HepG2 (cell line): ENCODE measurements around the gene TMEM63B. TPM values are rescaled to one million over a fixed set of nuclear protein-coding genes. Genes with fewer than 3 reads are reported as not detected.

Experiments
- ARNT2 ChIP-seq: sonication (generic); formaldehyde crosslinking; IDR thresholded peaks from 2 replicates; pipeline ENCODE4 v1.8.0; 2022; ENCODE audit warnings: mild to moderate bottlenecking, low read depth, missing genetic modification reagents, moderate library complexity
- HMGA1 ChIP-seq: sonication (generic); formaldehyde crosslinking; conservative IDR thresholded peaks from 2 replicates; pipeline ENCODE4 v1.4.0; 2020; ENCODE audit warnings: missing genetic modification reagents
- MED8 ChIP-seq: sonication (generic); formaldehyde crosslinking; IDR thresholded peaks from 2 replicates; pipeline ENCODE4 v1.8.1; 2023; ENCODE audit warnings: mild to moderate bottlenecking, missing genetic modification reagents; ENCODE audit not compliant: insufficient replicate concordance
- NR2F6 ChIP-seq, 2 experiments: IDR thresholded peaks; 2 replicates each; pipeline ENCODE4 v1.6.1; 2016; ENCODE audit warnings: antibody characterized with exemption in 1 of 2, mild to moderate bottlenecking in 1 of 2
- NRL ChIP-seq: sonication (generic); formaldehyde crosslinking; IDR thresholded peaks from 2 replicates; pipeline ENCODE4 v1.5.0; 2020; ENCODE audit warnings: missing genetic modification reagents, mild to moderate bottlenecking, moderate library complexity, borderline replicate concordance
- PATZ1 ChIP-seq: sonication (generic); formaldehyde crosslinking; IDR thresholded peaks from 2 replicates; pipeline ENCODE4 v1.4.0; 2020; ENCODE audit warnings: missing genetic modification reagents
- RAD21 ChIP-seq: fragments of 450-650 bp; formaldehyde crosslinking; IDR thresholded peaks from 2 replicates; pipeline ENCODE4 v1.5.0; 2020; ENCODE audit warnings: mild to moderate bottlenecking
- SMAD1 ChIP-seq: sonication (generic); formaldehyde crosslinking; IDR thresholded peaks from 2 replicates; pipeline ENCODE4 v1.4.0; 2020; ENCODE audit warnings: missing genetic modification reagents, low read depth, mild to moderate bottlenecking, borderline replicate concordance
- ZBTB33 ChIP-seq: sonication (generic); formaldehyde crosslinking; IDR thresholded peaks from 2 replicates; pipeline ENCODE4 v1.4.0; 2020; ENCODE audit warnings: missing genetic modification reagents
- ZMYM2 ChIP-seq: sonication (generic); formaldehyde crosslinking; IDR thresholded peaks from 2 replicates; pipeline ENCODE4 v1.8.0; 2022; ENCODE audit warnings: mild to moderate bottlenecking, missing genetic modification reagents
- ZNF207 ChIP-seq: fragments of 450-650 bp; IDR thresholded peaks from 2 replicates; pipeline ENCODE4 v1.6.1; 2016; ENCODE audit warnings: antibody characterized with exemption, borderline replicate concordance
- ZNF737 ChIP-seq: sonication (generic); formaldehyde crosslinking; IDR thresholded peaks from 2 replicates; pipeline ENCODE4 v1.5.0; 2020; ENCODE audit warnings: missing genetic modification reagents, mild to moderate bottlenecking, borderline replicate concordance
- ZNF788 ChIP-seq: sonication (generic); formaldehyde crosslinking; IDR thresholded peaks from 2 replicates; pipeline ENCODE4 v1.5.0; 2020; ENCODE audit warnings: mild to moderate bottlenecking, missing genetic modification reagents, borderline replicate concordance
- polyA plus RNA-seq, 8 experiments: library from polyadenylated mRNA; depleted of rRNA in 3 of 8; stranded (reverse) in 7 of 8; unstranded in 1 of 8; fragments of >200 nt; fragmentation: Illumina TruSeq in 4 of 8; extraction: Trizol in 4 of 8; gene quantifications; 2 replicates each; pipeline versions ENCODE4 v1.2.1 to v1.2.3, GENCODE V29; 2011 to 2016; ENCODE audit warnings: low read depth in 4 of 8, missing spikeins in 1 of 8, mixed read lengths in 1 of 8; ENCODE audit not compliant: insufficient read depth in 1 of 8
- total RNA-seq, 5 experiments: library from RNA; depleted of rRNA; stranded (reverse); fragments of >200 nt; fragmentation: Illumina TruSeq; extraction: Trizol; gene quantifications; 2 replicates each; pipeline ENCODE4 v1.2.3, GENCODE V29; 2016; ENCODE audit warnings: low read depth in 1 of 5
- TF ChIP-seq, protein P1 (sequence below): sonication (generic); formaldehyde crosslinking; IDR thresholded peaks from 2 replicates; pipeline ENCODE4 v1.9.0; 2021; ENCODE audit warnings: missing genetic modification reagents, borderline replicate concordance
- TF ChIP-seq, protein P2 (sequence below): sonication (generic); formaldehyde crosslinking; IDR thresholded peaks from 2 replicates; pipeline ENCODE4 v1.5.0; 2020; ENCODE audit warnings: mild to moderate bottlenecking, missing genetic modification reagents, moderate library complexity
- TF ChIP-seq, protein P3 (sequence below): sonication (generic); formaldehyde crosslinking; IDR thresholded peaks from 2 replicates; pipeline ENCODE4 v1.8.1; 2023; ENCODE audit warnings: mild to moderate bottlenecking, moderate library complexity, missing genetic modification reagents
- TF ChIP-seq, protein P4 (sequence below): sonication (generic); formaldehyde crosslinking; IDR thresholded peaks from 2 replicates; pipeline ENCODE4 v1.5.1; 2020; ENCODE audit warnings: missing genetic modification reagents, mild to moderate bottlenecking, borderline replicate concordance
- TF ChIP-seq, protein P5 (sequence below): IDR thresholded peaks from 2 replicates; pipeline ENCODE4 v1.6.1; 2016; ENCODE audit warnings: low read depth, borderline replicate concordance

Gene TMEM63B
- total and polyA plus RNA-seq, 2 of the 13 experiments (the other 11 are each of a cell fraction or from before 2014, with no cell fraction given): 27.4 to 75.8 TPM

GRCh38 chr6:44157152-44157521 is 29.8 kb downstream of the TMEM63B start (continued):
- TF ChIP-seq, protein P1, sequence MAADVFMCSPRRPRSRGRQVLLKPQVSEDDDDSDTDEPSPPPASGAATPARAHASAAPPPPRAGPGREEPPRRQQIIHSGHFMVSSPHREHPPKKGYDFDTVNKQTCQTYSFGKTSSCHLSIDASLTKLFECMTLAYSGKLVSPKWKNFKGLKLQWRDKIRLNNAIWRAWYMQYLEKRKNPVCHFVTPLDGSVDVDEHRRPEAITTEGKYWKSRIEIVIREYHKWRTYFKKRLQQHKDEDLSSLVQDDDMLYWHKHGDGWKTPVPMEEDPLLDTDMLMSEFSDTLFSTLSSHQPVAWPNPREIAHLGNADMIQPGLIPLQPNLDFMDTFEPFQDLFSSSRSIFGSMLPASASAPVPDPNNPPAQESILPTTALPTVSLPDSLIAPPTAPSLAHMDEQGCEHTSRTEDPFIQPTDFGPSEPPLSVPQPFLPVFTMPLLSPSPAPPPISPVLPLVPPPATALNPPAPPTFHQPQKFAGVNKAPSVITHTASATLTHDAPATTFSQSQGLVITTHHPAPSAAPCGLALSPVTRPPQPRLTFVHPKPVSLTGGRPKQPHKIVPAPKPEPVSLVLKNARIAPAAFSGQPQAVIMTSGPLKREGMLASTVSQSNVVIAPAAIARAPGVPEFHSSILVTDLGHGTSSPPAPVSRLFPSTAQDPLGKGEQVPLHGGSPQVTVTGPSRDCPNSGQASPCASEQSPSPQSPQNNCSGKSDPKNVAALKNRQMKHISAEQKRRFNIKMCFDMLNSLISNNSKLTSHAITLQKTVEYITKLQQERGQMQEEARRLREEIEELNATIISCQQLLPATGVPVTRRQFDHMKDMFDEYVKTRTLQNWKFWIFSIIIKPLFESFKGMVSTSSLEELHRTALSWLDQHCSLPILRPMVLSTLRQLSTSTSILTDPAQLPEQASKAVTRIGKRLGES (CRISPR knock-in tag): no peak
- no peak for TF ChIP-seq NR2F6 (IDR thresholded peaks at IDR 0.05)
- no peak for TF ChIP-seq NR2F6 (CRISPR knock-in tag; IDR thresholded peaks at IDR 0.05)
- TF ChIP-seq ZMYM2 (CRISPR knock-in tag): peak; percentile 94
- TF ChIP-seq NRL: 0 out of 2 replicates have a peak, but pooled peaks have one; percentile 23
- TF ChIP-seq, protein P2, sequence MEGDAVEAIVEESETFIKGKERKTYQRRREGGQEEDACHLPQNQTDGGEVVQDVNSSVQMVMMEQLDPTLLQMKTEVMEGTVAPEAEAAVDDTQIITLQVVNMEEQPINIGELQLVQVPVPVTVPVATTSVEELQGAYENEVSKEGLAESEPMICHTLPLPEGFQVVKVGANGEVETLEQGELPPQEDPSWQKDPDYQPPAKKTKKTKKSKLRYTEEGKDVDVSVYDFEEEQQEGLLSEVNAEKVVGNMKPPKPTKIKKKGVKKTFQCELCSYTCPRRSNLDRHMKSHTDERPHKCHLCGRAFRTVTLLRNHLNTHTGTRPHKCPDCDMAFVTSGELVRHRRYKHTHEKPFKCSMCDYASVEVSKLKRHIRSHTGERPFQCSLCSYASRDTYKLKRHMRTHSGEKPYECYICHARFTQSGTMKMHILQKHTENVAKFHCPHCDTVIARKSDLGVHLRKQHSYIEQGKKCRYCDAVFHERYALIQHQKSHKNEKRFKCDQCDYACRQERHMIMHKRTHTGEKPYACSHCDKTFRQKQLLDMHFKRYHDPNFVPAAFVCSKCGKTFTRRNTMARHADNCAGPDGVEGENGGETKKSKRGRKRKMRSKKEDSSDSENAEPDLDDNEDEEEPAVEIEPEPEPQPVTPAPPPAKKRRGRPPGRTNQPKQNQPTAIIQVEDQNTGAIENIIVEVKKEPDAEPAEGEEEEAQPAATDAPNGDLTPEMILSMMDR (CRISPR knock-in tag): peak; percentile 52
- TF ChIP-seq, protein P3, sequence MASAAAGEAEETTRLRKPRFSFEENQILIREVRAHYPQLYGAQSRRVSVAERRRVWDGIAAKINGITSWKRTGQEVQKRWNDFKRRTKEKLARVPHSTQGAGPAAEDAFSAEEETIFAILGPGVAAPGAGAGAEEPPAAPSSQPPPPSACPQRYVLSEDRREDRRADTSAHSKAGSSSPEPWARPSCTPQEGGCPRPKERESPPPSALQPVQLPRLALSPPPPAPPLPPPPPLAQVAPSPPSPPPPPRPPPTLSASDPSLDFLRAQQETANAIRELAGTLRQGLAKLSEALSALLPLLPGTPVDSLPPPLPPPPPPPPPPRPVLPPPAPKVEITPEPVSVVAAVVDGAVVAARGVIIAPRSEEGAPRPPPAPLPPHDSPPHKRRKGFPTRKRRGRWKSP (CRISPR knock-in tag): no peak
- TF ChIP-seq ZNF788 (CRISPR knock-in tag): no peak
- TF ChIP-seq MED8 (CRISPR knock-in tag): no peak
- TF ChIP-seq ZNF737 (CRISPR knock-in tag): no peak
- TF ChIP-seq ZBTB33: peak; percentile 30; the same call in 1 of the 2 replicates
- TF ChIP-seq, protein P4, sequence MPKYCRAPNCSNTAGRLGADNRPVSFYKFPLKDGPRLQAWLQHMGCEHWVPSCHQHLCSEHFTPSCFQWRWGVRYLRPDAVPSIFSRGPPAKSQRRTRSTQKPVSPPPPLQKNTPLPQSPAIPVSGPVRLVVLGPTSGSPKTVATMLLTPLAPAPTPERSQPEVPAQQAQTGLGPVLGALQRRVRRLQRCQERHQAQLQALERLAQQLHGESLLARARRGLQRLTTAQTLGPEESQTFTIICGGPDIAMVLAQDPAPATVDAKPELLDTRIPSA (CRISPR knock-in tag): 0 out of 2 replicates have a peak, but pooled peaks have one; percentile 13
- TF ChIP-seq, protein P5, sequence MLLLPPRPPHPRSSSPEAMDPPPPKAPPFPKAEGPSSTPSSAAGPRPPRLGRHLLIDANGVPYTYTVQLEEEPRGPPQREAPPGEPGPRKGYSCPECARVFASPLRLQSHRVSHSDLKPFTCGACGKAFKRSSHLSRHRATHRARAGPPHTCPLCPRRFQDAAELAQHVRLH (CRISPR knock-in tag): no peak
- TF ChIP-seq SMAD1: no peak; the same call in 1 of the 2 replicates
- TF ChIP-seq PATZ1 (CRISPR knock-in tag): peak; percentile 8; the same call in 1 of the 2 replicates
- TF ChIP-seq ZNF207: no peak
- no peak for TF ChIP-seq HMGA1 (CRISPR knock-in tag)
- TF ChIP-seq ARNT2 (CRISPR knock-in tag): no peak
- TF ChIP-seq RAD21: no peak
